HTERT RPE-1 (cell line): ENCODE data around the gene BLOC1S6.

ENCODE experiments used
- in situ Hi-C: fragments of 300-500 bp; cut with MboI; formaldehyde crosslinking; loops from 4 replicates; pipeline ENCODE4 v1.14.3; 2020; ENCODE audit warnings: low sequenced_read_pairs

Gene BLOC1S6, protein sequence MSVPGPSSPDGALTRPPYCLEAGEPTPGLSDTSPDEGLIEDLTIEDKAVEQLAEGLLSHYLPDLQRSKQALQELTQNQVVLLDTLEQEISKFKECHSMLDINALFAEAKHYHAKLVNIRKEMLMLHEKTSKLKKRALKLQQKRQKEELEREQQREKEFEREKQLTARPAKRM

DNA sequence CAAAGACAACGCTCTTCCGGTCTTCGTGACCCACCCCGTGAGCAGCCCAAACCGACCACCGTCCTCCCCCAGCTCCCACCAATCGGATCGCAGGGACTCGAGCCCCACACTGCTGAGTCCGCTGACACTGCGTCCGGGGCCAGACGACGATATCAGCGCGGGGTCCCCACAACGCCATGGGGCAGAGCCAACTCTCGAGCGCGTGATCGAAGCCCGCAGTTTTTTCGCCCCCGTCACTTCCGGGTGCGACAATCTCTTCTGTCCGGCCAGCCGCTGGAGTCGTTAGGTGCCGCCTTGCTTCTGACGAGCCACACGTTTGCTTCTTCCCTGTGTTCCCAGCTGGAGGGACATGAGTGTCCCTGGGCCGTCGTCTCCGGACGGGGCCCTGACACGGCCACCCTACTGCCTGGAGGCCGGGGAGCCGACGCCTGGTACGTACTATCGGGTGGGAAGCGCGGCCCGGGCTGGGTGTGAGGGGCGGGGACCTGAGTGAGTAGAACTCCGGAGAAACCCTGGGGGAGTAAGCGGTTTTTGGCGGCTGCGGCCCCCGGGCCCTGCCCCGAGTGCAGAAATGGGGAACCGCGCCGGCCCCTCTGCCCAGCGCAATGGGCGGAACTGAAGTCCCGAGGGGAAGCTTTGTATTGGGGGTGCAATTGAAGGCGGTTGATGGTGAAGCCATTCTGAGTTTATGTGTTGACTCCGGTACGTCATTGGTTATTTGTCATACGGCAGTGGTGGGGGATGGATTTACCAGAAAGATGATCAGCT, at the start of gene BLOC1S6:
BLOC1S6 (plus strand) TSS at position 285 of the 768 bp plus-strand sequence; CDS start at position 350, 65 bp downstream.
- in situ Hi-C loops = no loop called here

DNA sequence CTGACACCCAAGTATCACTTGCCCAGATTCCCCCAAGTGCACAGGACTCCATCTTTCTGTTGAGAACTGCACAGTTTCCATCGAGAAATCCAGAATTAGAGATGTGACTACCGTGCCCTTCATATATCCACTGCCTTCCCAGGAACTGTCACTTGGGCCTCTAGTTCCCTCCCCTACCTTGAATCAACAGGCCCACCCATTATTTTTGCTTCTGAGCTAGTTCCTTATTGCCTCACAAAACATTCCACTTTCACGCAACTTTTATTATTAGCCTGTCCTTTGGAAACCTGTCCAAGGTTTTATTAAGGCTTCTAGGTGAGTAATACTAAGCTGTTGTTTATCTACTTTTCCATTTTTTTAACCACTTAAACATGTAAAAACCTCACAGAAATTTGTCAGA, 47.5 kb upstream of the BLOC1S6 start:
- in situ Hi-C loops = no loop called here

DNA sequence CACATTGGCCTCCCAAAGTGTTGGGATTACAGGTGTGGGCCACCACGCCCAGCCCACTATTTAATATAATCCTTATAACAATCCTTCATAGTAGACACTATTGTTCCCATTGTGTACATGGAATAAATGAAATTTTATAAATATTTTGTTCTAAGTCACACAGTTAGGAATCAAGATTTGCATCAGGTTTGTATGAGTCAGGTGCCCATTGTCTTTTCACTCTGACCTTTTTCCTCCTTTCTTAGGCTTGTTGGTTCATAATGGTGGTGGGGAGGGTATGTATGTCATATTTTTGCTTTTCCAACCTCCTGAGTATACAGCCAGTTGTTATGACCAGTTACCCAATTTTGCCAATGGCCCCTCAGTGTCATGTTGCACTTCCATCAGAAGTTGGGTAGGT, 46.6 kb upstream of the BLOC1S6 start:
- in situ Hi-C loops = no loop called here

DNA sequence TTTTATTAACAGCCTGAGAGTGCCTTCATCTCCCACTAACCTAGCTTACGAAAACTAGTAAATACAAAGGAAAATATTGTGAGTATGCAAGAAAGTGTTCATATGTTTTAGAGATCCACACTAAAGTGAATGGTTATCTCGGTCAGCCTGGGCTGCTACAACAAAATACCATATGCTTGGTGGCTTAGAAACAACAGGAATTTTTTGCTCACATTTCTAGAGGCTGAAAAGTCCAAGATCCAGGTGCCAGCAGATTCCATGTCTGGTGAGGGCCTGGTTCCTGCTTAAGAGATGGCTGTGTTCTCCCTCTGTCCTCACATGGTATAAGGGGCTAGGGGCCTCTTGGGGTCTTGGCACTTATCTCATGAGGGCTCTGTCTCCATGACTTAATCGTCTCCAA, 44.1 kb upstream of the BLOC1S6 start:
- in situ Hi-C loops = no loop called here

DNA sequence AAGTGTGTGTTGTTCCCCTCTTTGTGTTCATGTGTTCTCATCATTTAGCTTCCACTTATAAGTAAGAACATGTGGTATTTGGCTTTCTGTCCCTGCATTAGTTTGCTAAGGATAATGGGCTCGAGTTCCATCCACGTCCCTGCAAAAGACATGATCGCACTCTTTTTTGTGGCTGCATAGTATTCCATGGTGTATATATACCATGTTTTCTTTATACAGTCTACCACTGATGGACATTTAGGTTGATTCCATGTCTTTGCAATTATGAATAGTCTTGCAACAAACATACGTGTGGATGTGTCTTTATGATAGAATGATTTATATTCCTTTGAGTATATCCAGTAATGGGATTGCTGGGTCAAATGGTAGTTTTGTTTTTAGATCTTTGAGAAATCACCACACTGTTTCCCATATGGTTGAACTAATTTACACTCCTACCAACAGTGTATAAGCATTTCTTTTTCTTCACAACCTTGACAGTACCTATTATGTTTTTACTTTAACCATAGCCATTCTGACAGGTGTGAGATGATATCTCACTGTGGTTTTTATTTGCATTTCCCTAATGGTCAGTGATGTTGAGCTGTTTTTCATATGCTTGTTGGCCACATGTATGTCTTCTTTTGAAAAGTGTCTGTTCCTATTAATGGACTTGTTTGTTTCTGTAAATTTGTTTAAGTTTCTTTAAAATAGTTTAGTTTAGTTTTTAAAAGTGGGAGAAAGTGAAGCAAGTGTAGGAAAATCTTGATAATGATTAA, 42.7 kb upstream of the BLOC1S6 start:
- in situ Hi-C loops = no loop called here

DNA sequence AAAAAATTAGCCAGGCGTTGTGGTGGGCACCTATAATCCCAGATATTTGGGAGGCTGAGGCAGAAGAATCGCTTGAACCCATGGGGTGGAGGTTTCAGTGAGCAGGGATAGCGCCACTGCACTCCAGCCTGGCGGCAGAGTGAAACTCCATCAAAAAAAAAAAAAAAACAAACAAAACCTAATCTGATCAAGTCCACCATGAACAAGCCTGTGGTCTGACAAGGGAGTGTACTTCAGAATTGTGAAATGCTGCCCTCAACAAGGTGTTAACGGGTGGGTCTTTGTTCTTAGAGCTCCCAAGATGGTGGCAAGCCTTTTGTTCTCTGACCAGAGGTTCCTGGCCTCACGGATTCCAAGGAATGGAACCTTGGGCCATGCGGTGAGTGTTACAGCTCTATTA, 40.4 kb upstream of the BLOC1S6 start:
- in situ Hi-C loops = no loop called here

DNA sequence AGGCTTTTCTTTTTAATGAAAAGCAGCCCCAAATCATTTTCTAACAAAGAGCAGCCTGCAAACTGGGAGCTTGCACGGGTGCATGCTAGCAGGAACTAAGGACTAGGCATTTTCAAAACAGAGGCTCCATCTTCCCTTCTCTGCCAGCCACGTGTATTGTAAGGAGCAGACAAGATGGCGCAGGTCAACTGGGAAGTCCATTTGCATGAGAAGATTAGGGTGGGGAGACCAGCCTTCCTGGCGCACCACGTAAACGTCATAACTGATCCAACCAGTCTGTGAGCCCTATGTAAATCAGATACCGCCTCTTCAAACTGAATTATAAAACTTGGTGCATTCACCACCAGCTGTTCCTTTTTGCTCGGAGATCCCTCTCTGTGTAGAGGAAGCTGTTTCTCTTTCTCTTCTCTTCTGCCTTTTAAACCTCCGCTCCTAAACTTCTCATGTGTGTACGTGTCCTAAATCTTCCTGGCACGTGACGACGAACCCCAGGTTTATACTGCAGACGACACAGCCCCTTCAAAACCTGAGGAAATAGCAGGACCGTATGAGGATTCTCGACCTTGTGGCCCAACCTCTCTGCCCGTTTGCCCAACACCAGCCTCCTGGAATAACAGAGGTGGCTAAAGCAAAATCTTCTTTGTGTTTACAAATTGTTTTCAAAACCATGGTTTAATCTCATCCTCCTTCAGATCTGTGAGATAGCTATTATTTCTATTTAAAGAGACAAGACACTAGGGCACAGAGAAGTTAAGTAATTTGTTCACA, 38.2 kb upstream of the BLOC1S6 start:
- in situ Hi-C loops = no loop called here

DNA sequence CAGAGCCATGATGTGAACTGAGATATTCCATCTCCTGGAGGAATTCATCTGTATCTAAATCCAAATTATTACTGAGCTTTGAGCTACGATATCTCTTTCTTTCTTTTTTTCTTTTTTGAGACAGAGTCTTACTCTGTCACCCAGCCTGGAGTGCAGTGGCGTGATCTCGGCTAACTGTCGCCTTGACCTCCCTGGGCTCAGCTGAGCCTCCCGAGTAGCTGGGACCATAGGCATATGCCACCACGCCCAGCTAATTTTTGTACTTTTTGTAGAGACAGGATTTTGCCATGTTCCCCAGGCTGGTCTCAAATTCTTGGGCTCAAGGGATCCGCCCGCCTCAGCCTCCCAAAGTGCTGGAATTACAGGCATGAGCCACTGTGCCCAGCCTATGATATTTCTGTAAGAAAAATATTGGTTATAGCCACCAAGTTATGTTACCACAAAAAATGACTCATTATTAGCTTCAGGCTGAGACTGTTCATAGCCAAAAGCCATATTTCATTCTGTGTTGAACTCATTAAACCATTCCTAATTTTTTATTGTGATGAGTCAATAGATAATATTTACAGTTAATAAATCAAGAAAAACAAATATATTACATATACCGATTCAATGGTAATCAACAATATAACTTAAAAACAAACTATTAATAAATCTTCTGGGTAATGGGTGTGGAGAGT, 37.5 kb upstream of the BLOC1S6 start:
- in situ Hi-C loops = no loop called here

DNA sequence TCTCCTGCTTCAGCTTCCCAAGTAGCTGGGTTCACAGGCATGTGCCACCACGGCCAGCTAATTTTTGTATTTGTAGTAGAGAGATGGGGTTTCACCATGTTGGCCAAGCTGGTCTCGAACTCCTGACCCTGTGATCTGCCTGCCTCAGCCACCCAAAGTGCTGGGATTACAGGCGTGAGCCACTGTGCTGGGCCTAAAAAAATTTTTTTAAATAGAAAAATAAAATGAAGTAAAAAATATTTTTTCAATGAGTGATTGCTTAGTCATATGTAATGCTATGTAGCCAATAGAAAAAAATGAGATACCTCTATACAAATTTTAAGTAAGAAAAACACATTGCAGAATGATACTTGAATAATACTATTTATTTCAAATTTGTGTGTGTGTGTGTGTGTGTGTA, 36.7 kb upstream of the BLOC1S6 start:
- in situ Hi-C loops = no loop called here

DNA sequence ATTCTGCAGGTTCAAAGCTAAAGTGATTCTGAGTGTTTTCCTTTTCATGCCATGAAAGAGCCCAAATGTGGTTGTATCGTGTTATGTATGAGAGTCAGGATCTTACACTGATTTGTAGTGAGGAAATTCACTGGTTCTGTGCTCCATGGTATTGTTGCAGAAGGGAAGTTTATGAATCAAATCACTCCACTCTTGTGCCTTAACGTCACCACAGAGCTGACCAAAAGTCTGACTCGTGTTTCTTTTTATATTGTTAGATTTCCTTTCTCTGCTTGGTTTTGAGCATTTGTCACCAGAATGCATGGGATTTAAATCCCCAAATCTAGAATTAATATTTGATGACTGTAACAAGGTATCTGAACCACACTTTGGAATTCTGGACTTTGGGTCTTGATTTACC, 35.5 kb upstream of the BLOC1S6 start:
- in situ Hi-C loops = no loop called here

DNA sequence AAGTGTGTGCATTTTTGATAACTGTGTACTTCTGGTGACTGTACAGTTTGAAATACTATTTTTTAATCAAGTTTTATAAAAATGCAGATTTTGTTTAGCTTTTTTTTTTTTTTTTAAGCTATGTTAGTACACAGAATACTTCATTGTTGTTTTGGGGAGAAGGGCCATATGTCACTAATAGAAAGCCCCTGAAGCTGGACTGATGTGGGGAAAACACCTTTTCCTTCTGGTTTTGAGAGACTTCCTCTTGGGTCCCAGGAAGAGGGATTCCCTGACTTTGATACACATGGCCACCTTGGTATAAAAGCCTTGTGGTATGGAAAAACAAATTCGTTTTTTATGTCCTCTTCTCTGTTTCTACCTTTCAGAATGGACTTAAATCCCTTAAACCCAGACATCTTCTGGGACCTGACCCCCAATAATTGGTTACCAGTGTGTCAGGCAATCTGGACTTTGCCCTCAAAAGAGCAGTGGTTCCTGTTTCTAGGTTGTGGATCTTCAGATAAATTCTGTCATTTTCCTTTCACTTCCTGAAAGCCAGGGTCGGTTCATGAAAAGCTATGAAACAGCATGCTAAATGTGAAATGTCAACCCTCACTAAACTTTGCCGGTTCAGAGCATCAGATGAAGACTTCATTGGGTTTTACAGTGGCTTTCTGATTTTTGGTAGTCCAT, 31.1 kb upstream of the BLOC1S6 start:
- in situ Hi-C loops = no loop called here

DNA sequence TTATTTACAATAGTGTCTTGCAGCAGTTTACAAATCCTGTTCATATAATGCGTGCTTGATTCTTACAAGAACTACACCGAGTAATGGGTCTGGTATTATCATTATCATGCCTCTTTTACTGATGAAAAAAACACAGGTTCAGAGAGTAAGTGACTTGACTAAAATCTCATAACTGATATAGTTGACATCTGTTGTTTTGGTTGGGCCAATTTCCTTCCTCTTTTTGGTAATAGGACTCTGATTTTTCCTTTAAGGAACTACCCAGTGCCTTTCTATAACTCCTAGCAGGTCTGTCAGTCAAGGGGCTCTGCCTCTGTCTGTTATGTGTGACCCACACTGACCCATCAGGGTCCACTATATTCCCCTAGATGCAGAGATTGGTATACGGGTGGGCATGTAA, 14.6 kb upstream of the BLOC1S6 start:
- in situ Hi-C loops = no loop called here

DNA sequence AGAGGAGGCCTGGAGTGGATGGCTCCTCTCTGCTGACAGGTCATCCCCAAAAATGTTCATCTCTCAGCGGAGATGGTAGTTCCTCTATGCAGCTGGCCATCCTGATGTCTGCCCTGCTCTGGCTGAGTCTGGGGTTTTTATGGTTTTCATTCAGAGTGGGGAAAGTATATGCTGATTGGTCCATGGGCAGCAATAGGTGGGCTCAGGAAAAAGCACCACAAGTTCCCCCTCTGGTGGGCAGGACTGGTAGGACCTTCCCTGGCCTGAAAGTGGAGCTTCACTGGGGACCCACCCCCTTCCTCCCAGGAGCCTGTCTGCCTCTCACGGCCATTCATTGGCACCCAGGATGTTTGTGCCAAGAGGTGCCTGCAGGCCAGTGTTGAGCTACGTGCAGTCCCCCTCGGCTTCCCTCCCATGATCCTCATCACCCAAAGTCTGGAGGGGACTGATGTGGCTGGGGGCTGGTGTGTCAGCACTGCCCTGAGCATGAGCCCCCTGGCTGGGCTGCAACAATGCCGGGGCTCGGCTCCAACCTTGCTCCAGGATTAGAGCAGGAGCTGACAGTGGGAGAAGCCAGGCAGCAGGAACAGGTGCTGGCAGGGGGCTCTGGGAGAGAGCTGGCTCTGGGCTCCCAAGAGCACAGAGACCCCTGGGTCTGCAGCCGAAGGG, 13.1 kb upstream of the BLOC1S6 start:
- in situ Hi-C loops = no loop called here

DNA sequence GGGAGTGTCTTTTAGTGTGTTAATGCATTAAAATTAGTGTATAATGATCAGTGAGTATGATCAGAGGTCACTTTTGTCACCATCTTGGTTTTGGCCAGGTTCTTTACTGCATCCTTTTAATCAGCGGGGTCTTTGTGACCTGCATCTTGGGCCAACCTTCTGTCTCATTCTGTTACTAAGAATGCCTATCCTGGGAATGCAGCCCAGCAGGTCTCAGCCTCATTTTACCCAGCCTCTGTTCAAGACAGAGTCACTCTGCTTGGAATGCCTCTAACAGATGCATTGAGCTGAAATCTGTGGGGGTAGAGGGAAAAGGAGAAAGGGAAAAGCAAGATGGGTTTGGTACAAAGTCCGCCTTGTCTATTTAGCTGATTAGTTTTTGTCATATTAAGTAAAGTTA, 5.3 kb upstream of the BLOC1S6 start:
- in situ Hi-C loops = no loop called here

DNA sequence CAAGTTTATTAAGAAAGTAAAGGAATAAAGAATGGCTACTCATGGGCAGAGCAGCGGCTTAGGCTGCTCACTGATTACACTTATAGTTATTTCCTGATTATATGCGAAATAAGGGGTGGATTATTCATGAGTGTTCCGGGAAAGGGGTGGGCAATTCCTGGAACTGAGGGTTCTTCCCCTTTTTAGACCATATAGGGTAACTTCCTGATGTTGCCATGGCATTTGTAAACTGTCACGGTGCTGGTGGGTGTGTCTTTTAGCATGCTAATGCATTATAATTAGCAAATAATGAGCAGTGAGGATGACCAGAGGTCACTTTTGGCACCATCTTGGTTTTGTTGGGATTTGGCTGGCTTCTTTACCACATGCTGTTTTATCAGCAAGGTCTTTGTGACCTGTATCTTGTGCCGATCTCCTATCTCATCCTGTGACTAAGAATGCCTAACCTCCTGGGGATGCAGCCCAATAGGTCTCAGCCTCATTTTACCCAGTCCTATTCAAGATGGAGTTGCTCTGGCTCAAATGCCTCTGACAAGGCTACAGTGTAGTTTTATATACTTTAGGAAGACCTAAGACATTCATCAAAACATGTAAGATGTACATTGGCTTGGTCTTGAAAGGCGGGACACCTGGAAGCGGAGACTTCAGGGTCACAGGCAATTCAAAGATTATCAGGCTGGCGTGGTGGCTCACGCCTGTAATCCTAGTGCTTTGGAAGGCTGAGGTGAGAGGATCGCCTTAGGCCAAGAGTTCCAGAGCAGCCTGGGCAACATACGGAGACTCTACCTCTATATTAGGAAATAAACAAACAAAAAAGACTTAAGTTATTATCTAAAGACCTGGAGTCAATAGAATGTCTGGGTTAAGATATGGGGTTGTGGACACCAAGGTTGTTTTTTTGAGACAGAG, 3.2 kb upstream of the BLOC1S6 start:
- in situ Hi-C loops = no loop called here

DNA sequence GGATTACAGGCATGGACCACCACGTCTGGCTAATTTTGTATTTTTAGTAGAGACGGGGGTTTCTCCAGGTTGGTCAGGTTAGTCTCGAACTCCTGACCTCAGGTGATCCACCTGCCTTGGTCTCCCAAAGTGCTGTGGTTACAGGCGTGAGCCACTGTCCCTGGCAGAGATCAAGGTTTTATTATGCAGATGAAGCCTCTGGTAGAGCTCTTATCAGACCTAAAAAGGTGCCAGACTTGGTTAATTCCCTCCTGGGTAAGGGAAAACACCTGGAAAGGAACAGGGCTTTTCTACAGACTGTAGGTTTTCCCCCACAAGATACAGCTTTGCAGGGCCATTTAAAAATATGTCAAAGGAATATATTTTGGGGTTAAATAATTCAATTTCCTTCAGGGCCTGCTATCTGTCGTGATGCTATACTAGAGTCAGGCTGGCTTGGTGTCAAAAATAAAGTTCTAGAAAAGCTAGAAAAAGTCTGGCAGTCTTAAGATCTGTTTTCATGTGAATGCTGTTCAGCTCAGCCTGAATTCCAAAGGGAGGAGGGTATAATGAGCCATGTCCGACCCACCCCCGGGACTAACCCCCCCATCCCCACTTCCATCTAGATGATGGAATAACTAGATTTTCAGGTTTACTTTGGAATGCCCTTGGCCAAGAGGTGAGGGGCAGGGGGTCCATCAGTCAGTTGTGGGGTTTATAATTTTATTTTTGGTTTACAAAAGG, 1.9 kb upstream of the BLOC1S6 start:
- in situ Hi-C loops = no loop called here

DNA sequence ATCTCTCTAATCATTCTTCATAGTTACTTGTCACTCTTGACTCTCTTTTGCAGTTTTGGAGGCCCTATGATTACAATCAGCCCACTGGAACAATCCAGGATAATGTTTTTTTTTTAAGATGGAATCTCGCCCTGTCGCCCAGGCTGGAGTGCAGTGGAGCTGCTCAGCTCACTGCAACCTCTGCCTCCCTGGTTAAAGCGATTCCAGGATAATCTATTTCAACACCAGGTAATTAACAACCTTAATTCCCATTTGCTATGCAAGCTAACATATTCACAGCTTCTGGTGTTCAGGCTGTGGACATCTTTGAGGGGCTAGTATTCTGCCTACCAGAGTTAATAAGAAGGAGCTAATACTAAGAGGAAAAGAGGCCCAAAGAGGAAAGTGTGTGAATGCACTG, 1.1 kb upstream of the BLOC1S6 start:
- in situ Hi-C loops = no loop called here

DNA sequence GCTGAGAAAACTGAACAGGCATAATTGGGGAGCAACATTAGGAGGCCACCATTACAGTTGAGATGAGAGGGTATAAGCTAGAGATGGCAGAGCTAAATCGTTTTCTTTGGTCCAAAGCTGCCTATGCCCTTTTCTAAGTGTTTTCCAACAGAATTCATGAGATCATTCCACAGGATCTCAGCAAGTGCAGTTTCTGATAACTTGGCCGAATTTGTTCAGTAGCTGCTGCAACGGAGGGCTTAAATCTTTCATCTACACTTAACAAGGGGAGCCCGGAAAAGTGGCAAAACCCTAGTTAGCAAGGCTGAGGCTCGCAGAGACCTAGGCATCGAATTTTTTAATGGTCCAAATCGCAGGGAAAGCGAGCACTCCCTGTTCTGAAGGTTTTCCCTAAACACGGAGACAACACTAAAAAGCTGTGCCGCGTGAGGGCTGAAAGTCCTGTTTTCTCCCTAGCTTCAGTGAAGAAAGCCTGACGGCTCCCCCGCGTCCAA, 531 bp upstream of the BLOC1S6 start:
- in situ Hi-C loops = no loop called here
